ENCODE data around the gene TSPAN4. TPM values are rescaled to one million over a fixed set of nuclear protein-coding genes. Genes with fewer than 3 reads are reported as not detected.
A peak's percentile ranks its signal among the peaks of the same experiment; 100 is the strongest.

The TSPAN4 gene
- total RNA-seq, 1 donor from 2014 or later: 2.3 TPM

GRCh38 chr11:832529-833113 is 10.0 kb upstream of the TSPAN4 start, which contains the start of gene CD151:
Gene CD151, plus strand, starts transcription at chr11:832952. Its CDS starts 3,118 bp downstream, at chr11:836070.
- CTCF ChIA-PET: no interaction called here
- Mint-ChIP-seq H3K9me3 (no peaks in the 10 kb centered on the region), H3K27me3 (peaks cover 4% of the 10 kb centered on the region), H3K27ac (no peak within 1 kb of the TSS), H3K4me1 (peaks cover 44% of the 10 kb centered on the region), H3K4me3 (peak within 1 kb of the TSS; percentile 64), H3K36me3 (ENCODE audit: low read depth) (peaks cover 3% of the 10 kb centered on the region)
- POLR2A ChIA-PET: interaction anchor here (1.0 to 8.3 kb wide), 4 partner anchors 10 to 477 kb away, joined by 3 to 104 read pairs (median 22); partner anchors contain the start of genes PNPLA2, POLR2L and TSPAN4
- intact Hi-C loops (cut with micrococcal nuclease): loop anchor here (1.0 to 5.0 kb wide), 2 partner anchors 10 to 35 kb away; partner anchors contain the start of genes POLR2L, SLC25A22 and TSPAN4
- DNase-seq (peak; percentile 65), ATAC-seq (ENCODE audit: low read depth) (peak; percentile 64)
- no peak for TF ChIP-seq CTCF (IDR thresholded peaks at IDR 0.05)

- ChIA-PET CTCF (no interaction called here), POLR2A (interaction anchor here (0.9 to 8.3 kb wide), 4 partner anchors 9 to 24 kb away, joined by 3 to 104 read pairs (median 21); partner anchors contain the start of genes PNPLA2, POLR2L, RPLP2 and TSPAN4)
- no peak overlapping the region for H3K27ac Mint-ChIP-seq
- H3K27me3 Mint-ChIP-seq: peaks cover 3% of the 10 kb centered on the region
- intact Hi-C loops (cut with micrococcal nuclease): loop anchor here (5.0 kb wide), 1 partner anchor 36 kb away; the partner anchor contains the start of gene SLC25A22
- peaks cover 38% of the 10 kb centered on the region for H3K4me1 Mint-ChIP-seq
- TF ChIP-seq CTCF (IDR thresholded peaks at IDR 0.05): no peak
- DNase-seq (peak; percentile 52), ATAC-seq (ENCODE audit: low read depth) (peak; percentile 26)
- H3K4me3 Mint-ChIP-seq: no peak overlapping the region
- H3K36me3 Mint-ChIP-seq (ENCODE audit: low read depth): peaks cover 9% of the 10 kb centered on the region
- H3K9me3 Mint-ChIP-seq: no peaks in the 10 kb centered on the region
Observed at GRCh38 chr11:833114-833791, 9.4 kb upstream of the TSPAN4 start.

GRCh38 chr11:833849-834311 is 8.8 kb upstream of the TSPAN4 start:
- DNase-seq: no peak
- ChIA-PET CTCF (interaction anchor here (1.4 kb wide), 1 partner anchor 9 kb away, joined by 4 read pairs; the partner anchor contains the start of gene TSPAN4), POLR2A (interaction anchor here (0.9 to 8.3 kb wide), 4 partner anchors 9 to 24 kb away, joined by 3 to 104 read pairs (median 21); partner anchors contain the start of genes PNPLA2, POLR2L, RPLP2 and TSPAN4)
- Mint-ChIP-seq H3K27me3 (peaks cover 3% of the 10 kb centered on the region), H3K4me3 (peak overlapping the region; percentile 64), H3K36me3 (ENCODE audit: low read depth) (peaks cover 15% of the 10 kb centered on the region), H3K4me1 (peaks cover 33% of the 10 kb centered on the region), H3K27ac (no peak overlapping the region), H3K9me3 (no peaks in the 10 kb centered on the region)
- no peak for ATAC-seq (ENCODE audit: low read depth)
- intact Hi-C loops (cut with micrococcal nuclease): loop anchor here (5.0 kb wide), 1 partner anchor 37 kb away; the partner anchor contains the start of gene SLC25A22
- no peak for TF ChIP-seq CTCF (IDR thresholded peaks at IDR 0.05)

- Mint-ChIP-seq H3K27ac (no peak overlapping the region), H3K4me1 (peaks cover 25% of the 10 kb centered on the region), H3K9me3 (no peaks in the 10 kb centered on the region), H3K36me3 (ENCODE audit: low read depth) (peaks cover 20% of the 10 kb centered on the region), H3K27me3 (peaks cover 3% of the 10 kb centered on the region), H3K4me3 (peak overlapping the region; percentile 38)
- ChIA-PET CTCF (interaction anchor here (1.4 kb wide), 1 partner anchor 9 kb away, joined by 4 read pairs; the partner anchor contains the start of gene TSPAN4), POLR2A (interaction anchor here (0.7 to 8.3 kb wide), 5 partner anchors 8 to 30 kb away, joined by 3 to 104 read pairs (median 3); partner anchors contain the start of genes PNPLA2, POLR2L, RPLP2 and TSPAN4)
- ATAC-seq (ENCODE audit: low read depth) (no peak), DNase-seq (no peak)
- no peak for TF ChIP-seq CTCF (IDR thresholded peaks at IDR 0.05)
- intact Hi-C loops (cut with micrococcal nuclease): loop anchor here (5.0 kb wide), 1 partner anchor 37 kb away; the partner anchor contains the start of gene SLC25A22
Observed at GRCh38 chr11:834371-835316, 8.0 kb upstream of the TSPAN4 start.
